ENCODE measurements around the gene RPS19BP1.

RPS19BP1 gene

DNA sequence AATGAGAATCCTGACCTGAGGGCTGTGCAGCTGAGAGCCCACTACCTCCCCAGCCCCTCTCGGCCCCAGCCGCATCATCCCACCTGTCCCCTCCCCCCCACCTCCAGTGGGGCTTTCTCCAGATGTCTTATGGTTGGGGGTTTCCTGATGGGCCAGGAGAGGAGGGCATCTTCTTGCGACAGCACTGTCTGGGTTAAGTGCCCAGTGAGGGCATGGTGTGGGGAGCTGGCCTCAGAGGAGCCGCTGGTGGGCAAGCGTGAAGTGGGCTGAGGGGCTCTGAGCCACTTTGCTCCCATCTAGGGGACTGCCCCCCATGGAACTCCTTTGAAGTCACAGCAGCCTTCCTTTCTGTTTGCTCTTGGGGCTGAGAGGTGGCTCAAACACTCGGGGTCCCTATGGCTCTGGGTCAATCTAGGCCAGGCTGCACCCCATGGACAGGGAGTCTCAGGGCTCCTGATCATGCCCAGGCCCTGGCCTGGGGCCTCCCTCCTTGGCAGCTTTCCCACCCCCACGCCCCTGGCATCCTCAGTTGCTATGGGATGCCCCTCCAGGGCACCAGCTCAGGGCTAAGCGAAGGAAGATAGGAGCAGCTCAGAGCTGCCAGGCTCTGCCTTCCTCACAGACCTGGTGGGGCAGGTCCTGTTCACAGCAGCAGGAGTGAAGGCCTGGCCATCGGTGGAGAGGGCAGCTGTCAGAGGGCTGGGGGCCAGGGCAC, 41.4 kb downstream of the RPS19BP1 start:
- no peak for DNase-seq
- TF ChIP-seq GATA1 (IDR thresholded peaks at IDR 0.05; ENCODE audit: low read depth, low read length) (no peak), POLR2A (IDR thresholded peaks at IDR 0.05; ENCODE audit: low read length) (no peak)

DNA sequence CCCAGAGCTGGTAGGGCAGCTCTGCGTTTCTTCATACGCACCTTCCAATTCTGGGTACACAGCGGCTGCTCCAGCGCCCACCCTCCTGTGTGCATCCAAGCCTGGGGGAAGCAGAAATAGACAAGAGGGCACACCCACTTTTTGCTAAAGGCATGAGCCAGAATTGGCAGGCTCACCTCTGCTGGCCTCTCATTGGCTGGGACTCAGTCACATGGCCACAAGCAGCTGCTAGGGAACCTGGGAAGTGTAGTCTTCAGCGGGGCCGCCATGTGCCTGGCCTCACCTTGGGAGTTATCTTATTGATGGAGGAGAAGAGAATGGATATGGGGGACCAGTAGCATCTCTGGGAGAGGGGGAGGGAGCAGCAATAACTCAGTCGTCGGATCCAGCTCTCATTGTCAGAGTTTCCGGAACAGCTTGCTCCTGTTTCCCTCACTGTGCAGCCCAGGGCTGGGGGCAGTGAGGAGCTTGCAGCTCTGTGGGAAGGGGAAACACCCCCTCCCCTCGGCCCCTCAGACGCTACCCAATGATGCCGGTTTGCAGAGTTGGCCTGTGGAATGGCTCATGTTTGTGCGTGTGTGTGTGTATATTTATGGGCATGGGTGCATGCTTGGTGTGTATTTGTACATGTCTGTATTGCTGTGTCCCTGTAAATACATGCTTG, 42.3 kb downstream of the RPS19BP1 start:
- TF ChIP-seq GATA1 (IDR thresholded peaks at IDR 0.05; ENCODE audit: low read depth, low read length) (no peak), POLR2A (IDR thresholded peaks at IDR 0.05; ENCODE audit: low read length) (no peak)
- peak; percentile 87 to 91 for DNase-seq

DNA sequence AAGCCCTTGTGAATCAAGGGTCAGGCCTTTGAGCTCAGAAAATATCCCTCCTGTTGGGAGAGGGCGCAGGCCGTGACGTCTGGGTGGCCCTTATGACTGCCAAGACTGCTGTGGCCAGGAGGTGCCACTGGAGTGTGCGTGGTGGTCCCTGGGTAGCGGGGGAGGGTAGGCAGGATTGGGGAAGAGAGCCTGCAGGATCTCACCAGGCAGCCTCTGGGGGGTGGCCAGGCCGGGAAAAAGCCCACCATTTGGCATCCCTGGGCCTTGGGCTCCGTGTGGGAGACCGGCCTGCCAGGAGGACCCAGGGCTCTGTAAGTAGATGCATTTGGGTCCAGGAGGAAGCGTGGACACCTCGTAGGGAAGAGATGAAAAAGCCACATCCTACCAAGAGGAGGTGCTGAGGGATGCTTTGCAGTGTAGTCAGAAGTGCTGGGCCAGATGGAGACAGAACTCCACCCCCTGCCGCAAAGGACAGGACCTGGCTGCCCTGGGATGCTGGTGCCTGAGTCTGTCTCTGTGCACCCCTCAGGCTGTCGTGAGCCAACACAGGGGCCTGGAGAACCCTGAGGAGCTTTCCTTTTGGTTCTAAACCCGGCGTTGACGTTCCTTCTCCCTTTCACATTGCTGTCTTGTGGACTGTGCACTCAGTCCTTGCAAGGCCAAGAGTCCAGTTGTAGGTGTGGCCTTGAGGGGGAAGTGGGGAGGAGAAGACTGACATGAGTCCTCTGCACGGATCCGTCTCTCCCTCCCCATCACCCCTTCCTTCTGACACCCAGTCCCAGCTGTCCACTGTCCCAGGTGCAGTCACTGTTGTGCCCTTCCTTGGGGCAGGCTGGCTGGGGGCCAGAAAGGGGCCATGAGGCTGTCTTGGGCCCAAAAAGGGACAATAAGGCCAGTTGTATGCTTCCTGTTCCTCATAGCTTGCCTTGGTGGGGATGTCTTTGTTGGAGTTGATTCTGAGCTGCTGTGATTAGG, 43.2 kb downstream of the RPS19BP1 start:
- no peak for DNase-seq
- TF ChIP-seq GATA1 (IDR thresholded peaks at IDR 0.05; ENCODE audit: low read depth, low read length) (no peak), POLR2A (IDR thresholded peaks at IDR 0.05; ENCODE audit: low read length) (no peak)

DNA sequence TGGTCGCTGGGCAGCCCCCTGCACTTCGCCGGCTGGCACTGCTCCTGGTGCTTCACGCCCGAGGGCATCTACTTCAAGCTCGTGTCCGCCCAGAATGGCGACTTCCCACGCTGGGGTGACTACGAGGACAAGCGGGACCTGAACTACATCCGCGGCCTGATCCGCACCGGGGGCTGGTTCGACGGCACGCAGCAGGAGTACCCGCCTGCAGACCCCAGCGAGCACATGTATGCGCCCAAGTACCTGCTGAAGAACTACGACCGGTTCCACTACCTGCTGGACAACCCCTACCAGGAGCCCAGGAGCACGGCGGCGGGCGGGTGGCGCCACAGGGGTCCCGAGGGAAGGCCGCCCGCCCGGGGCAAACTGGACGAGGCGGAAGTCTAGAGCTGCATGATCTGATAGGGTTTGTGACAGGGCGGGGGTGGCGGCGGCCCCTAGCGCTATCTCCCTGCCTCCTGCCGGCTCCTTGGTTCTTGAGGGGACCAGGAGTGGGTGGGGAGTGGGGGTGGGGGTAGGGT, 43.9 kb downstream of the RPS19BP1 start:
- DNase-seq, result peak; percentile 73 to 81
- TF ChIP-seq POLR2A (IDR thresholded peaks at IDR 0.05; ENCODE audit: low read length) (no peak), GATA1 (IDR thresholded peaks at IDR 0.05; ENCODE audit: low read depth, low read length) (no peak)

DNA sequence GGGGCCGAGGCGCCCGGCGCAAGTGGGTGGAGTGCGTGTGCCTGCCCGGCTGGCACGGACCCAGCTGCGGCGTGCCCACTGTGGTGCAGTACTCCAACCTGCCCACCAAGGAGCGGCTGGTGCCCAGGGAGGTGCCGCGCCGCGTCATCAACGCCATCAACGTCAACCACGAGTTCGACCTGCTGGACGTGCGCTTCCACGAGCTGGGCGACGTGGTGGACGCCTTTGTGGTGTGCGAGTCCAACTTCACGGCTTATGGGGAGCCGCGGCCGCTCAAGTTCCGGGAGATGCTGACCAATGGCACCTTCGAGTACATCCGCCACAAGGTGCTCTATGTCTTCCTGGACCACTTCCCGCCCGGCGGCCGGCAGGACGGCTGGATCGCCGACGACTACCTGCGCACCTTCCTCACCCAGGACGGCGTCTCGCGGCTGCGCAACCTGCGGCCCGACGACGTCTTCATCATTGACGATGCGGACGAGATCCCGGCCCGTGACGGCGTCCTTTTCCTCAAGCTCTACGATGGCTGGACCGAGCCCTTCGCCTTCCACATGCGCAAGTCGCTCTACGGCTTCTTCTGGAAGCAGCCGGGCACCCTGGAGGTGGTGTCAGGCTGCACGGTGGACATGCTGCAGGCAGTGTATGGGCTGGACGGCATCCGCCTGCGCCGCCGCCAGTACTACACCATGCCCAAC, 44.6 kb downstream of the RPS19BP1 start:
- TF ChIP-seq GATA1 (IDR thresholded peaks at IDR 0.05; ENCODE audit: low read depth, low read length), result no peak
- no peak for TF ChIP-seq POLR2A (IDR thresholded peaks at IDR 0.05; ENCODE audit: low read length)
- DNase-seq, result no peak

DNA sequence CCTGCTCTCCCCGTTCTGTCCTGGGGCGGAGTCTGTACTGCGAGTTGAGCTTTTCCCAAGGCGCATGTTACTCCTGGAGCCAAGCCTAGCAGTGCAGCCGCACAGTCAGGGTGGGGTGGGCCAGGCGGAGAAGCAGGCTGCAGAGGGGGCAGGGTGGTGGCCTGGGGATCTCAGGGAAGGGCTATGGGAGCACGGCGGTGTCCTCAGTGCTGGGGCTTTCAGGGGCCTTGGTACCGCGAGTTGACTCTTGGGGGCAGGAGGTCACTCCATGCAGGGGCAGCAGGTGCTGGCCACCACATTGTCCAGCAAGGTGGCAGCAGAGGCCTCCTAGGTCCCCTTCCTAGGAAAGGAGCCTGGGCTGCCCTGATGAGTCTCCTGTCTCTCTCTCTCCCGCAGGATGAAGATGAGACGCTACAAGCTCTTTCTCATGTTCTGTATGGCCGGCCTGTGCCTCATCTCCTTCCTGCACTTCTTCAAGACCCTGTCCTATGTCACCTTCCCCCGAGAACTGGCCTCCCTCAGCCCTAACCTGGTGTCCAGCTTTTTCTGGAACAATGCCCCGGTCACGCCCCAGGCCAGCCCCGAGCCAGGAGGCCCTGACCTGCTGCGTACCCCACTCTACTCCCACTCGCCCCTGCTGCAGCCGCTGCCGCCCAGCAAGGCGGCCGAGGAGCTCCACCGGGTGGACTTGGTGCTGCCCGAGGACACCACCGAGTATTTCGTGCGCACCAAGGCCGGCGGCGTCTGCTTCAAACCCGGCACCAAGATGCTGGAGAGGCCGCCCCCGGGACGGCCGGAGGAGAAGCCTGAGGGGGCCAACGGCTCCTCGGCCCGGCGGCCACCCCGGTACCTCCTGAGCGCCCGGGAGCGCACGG, 45.4 kb downstream of the RPS19BP1 start:
- DNase-seq, result peak; percentile 31 to 42

DNA sequence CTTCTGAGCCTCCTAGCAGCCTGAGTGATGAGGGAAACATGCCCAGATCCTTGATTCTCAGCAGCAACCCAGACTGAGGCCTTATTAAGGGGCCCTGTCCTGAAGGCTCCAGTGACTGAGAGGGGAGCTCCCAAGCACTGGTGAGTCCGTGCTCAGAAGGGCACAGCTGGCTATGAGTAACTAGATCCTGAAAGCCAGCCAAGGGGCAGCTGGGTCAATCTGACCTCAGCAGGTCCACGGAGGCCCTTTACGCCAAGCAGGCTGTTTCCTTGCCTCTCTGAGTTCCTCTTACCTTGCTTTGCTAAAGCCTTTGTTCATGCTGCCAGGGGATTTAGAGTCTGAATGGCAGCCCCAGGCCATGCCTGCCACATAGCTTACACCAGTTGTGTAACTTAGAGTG, 49.8 kb downstream of the RPS19BP1 start:
- no peak for DNase-seq
- TF ChIP-seq GATA1 (IDR thresholded peaks at IDR 0.05; ENCODE audit: low read depth, low read length) (no peak), POLR2A (IDR thresholded peaks at IDR 0.05; ENCODE audit: low read length) (no peak)

More for the DNA sequence above, 45.4 kb downstream of the RPS19BP1 start:
- no peak for TF ChIP-seq POLR2A (IDR thresholded peaks at IDR 0.05; ENCODE audit: low read length)
- no peak for TF ChIP-seq GATA1 (IDR thresholded peaks at IDR 0.05; ENCODE audit: low read depth, low read length)

DNA sequence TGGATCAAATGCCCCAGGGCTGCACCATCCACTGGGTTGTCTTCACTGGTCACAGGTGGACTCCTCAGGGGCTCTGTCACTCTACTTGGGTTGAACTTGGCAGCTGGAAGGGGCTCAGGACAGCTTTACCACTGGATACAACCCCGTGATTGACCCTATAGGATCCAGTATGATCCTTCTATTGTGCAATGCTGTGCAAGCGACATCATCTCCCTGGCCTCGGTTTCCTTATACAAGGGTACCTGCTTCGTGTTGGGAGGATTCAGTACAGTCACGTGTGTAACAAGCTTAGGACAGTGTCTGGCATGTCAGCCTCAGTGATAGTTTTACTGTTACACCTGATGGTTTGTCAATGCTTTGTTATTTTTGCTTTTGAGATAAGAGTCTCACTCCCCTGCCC, 51.0 kb downstream of the RPS19BP1 start:
- no peak for TF ChIP-seq POLR2A (IDR thresholded peaks at IDR 0.05; ENCODE audit: low read length)
- TF ChIP-seq GATA1 (IDR thresholded peaks at IDR 0.05; ENCODE audit: low read depth, low read length), result no peak
- no peak for DNase-seq

DNA sequence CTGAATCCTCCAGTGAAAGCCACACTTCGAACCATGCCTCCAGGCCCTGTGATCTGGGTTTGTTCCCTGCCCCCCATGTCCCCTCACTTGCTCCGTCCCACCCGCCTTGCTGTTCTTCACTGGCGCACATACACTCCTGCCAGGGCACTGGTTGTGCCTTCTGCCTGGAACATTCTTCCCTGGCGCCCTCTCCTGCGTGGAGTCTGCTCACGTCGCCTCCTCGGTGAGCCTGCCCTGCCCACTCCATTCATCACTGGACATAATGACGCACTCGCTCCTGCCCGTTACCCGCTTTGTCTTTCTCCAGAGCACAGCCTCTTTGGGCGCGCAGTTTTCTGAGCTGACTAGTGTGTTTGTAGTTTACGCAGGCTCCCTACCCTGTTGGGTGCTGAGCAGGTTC, 51.5 kb downstream of the RPS19BP1 start:
- DNase-seq, result no peak
- TF ChIP-seq GATA1 (IDR thresholded peaks at IDR 0.05; ENCODE audit: low read depth, low read length), result no peak
- TF ChIP-seq POLR2A (IDR thresholded peaks at IDR 0.05; ENCODE audit: low read length), result no peak

DNA sequence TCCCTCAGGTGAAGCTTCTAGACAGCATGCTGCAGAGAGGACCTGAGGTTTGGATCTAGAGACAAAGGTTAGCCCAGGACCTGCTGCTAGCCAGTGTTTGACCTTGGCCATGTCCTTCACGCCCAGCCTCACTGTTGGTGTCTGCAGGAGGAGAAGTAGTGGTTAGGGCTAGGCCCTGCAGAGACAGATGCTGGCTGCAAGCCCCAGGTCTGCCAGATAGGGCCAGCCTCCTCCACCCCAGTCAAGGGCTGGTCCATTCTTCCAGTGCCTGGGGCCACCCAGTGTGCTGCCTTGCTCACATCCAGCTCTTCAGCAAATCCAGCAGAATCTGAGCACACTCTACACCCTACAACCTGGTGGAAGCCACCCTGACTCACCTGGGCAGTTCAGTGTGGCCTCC, 52.0 kb downstream of the RPS19BP1 start:
- peak; percentile 57 to 74 for DNase-seq
- TF ChIP-seq POLR2A (IDR thresholded peaks at IDR 0.05; ENCODE audit: low read length), result no peak
- TF ChIP-seq GATA1 (IDR thresholded peaks at IDR 0.05; ENCODE audit: low read depth, low read length), result no peak

DNA sequence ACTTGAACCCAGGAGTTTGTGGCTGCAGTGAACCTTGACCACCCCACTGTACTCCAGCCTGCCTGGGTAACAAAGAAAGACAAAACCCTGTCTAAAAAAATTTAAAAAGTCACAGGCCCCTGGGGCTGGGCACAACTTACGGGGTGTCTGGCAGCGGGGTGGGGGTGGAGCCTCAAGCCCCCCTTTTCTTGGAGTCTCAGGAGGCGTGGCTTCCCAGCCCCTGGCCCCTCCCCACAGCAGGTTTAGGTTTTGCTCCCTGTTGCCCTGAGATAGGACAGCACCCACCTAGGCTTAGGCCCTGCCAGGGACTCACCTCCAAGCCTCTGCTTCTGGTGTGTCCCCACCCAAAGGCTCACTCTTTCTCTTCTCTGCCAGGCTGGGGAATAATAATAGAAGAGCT, 53.3 kb downstream of the RPS19BP1 start:
- DNase-seq, result peak in 1 of 2 experiments; percentile 43
- no peak for TF ChIP-seq GATA1 (IDR thresholded peaks at IDR 0.05; ENCODE audit: low read depth, low read length)
- TF ChIP-seq POLR2A (IDR thresholded peaks at IDR 0.05; ENCODE audit: low read length), result no peak

Measured in erythroblast (primary cell).